ENCODE data around the gene AK4.
A peak's percentile ranks its signal among the peaks of the same experiment; 100 is the strongest.

The AK4 gene

GRCh38 chr1:65146908-65147423 is 1.0 kb upstream of the AK4 start:
- no peak for DNase-seq (ENCODE audit: low read depth)
- TF ChIP-seq CTCF (conservative IDR thresholded peaks at IDR 0.05; ENCODE audit: low read depth, low read length): no peak
- H3K4me3 ChIP-seq (ENCODE audit: low read depth, low read length): peak overlapping the region; percentile 58

GRCh38 chr1:65147424-65148177 is 402 bp upstream of the AK4 start:
- DNase-seq (ENCODE audit: low read depth): peak; percentile 21
- peak overlapping the region; percentile 58 for H3K4me3 ChIP-seq (ENCODE audit: low read depth, low read length)
- no peak for TF ChIP-seq CTCF (conservative IDR thresholded peaks at IDR 0.05; ENCODE audit: low read depth, low read length)

- no peak for TF ChIP-seq CTCF (conservative IDR thresholded peaks at IDR 0.05; ENCODE audit: low read depth, low read length)
- DNase-seq (ENCODE audit: low read depth): peak; percentile 17
- H3K4me3 ChIP-seq (ENCODE audit: low read depth, low read length): peak overlapping the region; percentile 53
Measured at GRCh38 chr1:65148548-65149350, 746 bp downstream of the AK4 start.

- peak; percentile 9 for DNase-seq (ENCODE audit: low read depth)
- TF ChIP-seq CTCF (conservative IDR thresholded peaks at IDR 0.05; ENCODE audit: low read depth, low read length): no peak
- H3K4me3 ChIP-seq (ENCODE audit: low read depth, low read length): peak overlapping the region; percentile 53
Measured at GRCh38 chr1:65149351-65150107, 1.5 kb downstream of the AK4 start.

- DNase-seq (ENCODE audit: low read depth): no peak
- no peak for TF ChIP-seq CTCF (conservative IDR thresholded peaks at IDR 0.05; ENCODE audit: low read depth, low read length)
- H3K4me3 ChIP-seq (ENCODE audit: low read depth, low read length): no peak overlapping the region
Measured at GRCh38 chr1:65150108-65150463, 2.1 kb downstream of the AK4 start.

GRCh38 chr1:65150583-65151263 is 2.7 kb downstream of the AK4 start:
- DNase-seq (ENCODE audit: low read depth): no peak
- no peak for TF ChIP-seq CTCF (conservative IDR thresholded peaks at IDR 0.05; ENCODE audit: low read depth, low read length)
- H3K4me3 ChIP-seq (ENCODE audit: low read depth, low read length): no peak overlapping the region

Measured in choroid plexus epithelial cell (primary cell).